ENCODE results near the gene RNF34. TPM values are rescaled to one million over a fixed set of nuclear protein-coding genes. Genes with fewer than 3 reads are reported as not detected.

Gene RNF34, protein sequence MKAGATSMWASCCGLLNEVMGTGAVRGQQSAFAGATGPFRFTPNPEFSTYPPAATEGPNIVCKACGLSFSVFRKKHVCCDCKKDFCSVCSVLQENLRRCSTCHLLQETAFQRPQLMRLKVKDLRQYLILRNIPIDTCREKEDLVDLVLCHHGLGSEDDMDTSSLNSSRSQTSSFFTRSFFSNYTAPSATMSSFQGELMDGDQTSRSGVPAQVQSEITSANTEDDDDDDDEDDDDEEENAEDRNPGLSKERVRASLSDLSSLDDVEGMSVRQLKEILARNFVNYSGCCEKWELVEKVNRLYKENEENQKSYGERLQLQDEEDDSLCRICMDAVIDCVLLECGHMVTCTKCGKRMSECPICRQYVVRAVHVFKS
- total RNA-seq (2022) (79.5 and 82.0 TPM in 2 replicates), Bru-seq, nascent RNA (percentile 94 among the genes with signal in this experiment), BruChase-seq, experiment 1, labeled RNA remaining after a 6-hour chase (percentile 88 among the genes with signal in this experiment), BruChase-seq, experiment 2, labeled RNA remaining after a 2-hour chase (percentile 95 among the genes with signal in this experiment)
- long read RNA-seq, transcript RNF34-201 (6 exons, 2,066 nt): major isoform, 92 of 151 reads
- long read RNA-seq, transcript RNF34-203 (7 exons, 2,051 nt): minor isoform, 10 of 151 reads
- long read RNA-seq, partial matches to known transcripts: 5 of 151 reads
- long read RNA-seq, other reads (novel, unspliced or antisense): 41 of 151 reads

- BruUV-seq (replicated peaks): TSS peak; percentile 94
- DNase-seq: peak; percentile 99
- intact Hi-C loops (cut with micrococcal nuclease; ENCODE audit: unreplicated experiment): loop anchor here (5.0 kb wide), 2 partner anchors 47 to 67 kb away; partner anchors contain the start of gene ANAPC5
- no peaks in the 10 kb centered on the region for H3K9me3 Mint-ChIP-seq (ENCODE audit: low read depth, unreplicated experiment)
- peak within 1 kb of the TSS; percentile 45 for H3K27ac Mint-ChIP-seq (ENCODE audit: unreplicated experiment)
- CTCF ChIA-PET: interaction anchor here (0.6 to 2.7 kb wide), 6 partner anchors 11 to 384 kb away, joined by 3 to 11 read pairs (median 4); no protein-coding TSS in a partner anchor
- TF ChIP-seq, protein P1, sequence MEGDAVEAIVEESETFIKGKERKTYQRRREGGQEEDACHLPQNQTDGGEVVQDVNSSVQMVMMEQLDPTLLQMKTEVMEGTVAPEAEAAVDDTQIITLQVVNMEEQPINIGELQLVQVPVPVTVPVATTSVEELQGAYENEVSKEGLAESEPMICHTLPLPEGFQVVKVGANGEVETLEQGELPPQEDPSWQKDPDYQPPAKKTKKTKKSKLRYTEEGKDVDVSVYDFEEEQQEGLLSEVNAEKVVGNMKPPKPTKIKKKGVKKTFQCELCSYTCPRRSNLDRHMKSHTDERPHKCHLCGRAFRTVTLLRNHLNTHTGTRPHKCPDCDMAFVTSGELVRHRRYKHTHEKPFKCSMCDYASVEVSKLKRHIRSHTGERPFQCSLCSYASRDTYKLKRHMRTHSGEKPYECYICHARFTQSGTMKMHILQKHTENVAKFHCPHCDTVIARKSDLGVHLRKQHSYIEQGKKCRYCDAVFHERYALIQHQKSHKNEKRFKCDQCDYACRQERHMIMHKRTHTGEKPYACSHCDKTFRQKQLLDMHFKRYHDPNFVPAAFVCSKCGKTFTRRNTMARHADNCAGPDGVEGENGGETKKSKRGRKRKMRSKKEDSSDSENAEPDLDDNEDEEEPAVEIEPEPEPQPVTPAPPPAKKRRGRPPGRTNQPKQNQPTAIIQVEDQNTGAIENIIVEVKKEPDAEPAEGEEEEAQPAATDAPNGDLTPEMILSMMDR (IDR thresholded peaks at IDR 0.05; ENCODE audit: unreplicated experiment): no peak
- peaks cover 9% of the 10 kb centered on the region for H3K4me1 Mint-ChIP-seq (ENCODE audit: low read depth, unreplicated experiment)
- H3K4me3 Mint-ChIP-seq (ENCODE audit: low read depth, unreplicated experiment): peak within 1 kb of the TSS; percentile 72
- no peaks in the 10 kb centered on the region for H3K27me3 Mint-ChIP-seq (ENCODE audit: unreplicated experiment)
- peaks cover 39% of the 10 kb centered on the region for H3K36me3 Mint-ChIP-seq (ENCODE audit: insufficient read depth, unreplicated experiment)
Measured at GRCh38 chr12:121399391-121400331, at the start of gene RNF34. Gene RNF34 (plus strand): TSS chr12:121400118. CDS start chr12:121400213, 95 bp downstream.

DNA sequence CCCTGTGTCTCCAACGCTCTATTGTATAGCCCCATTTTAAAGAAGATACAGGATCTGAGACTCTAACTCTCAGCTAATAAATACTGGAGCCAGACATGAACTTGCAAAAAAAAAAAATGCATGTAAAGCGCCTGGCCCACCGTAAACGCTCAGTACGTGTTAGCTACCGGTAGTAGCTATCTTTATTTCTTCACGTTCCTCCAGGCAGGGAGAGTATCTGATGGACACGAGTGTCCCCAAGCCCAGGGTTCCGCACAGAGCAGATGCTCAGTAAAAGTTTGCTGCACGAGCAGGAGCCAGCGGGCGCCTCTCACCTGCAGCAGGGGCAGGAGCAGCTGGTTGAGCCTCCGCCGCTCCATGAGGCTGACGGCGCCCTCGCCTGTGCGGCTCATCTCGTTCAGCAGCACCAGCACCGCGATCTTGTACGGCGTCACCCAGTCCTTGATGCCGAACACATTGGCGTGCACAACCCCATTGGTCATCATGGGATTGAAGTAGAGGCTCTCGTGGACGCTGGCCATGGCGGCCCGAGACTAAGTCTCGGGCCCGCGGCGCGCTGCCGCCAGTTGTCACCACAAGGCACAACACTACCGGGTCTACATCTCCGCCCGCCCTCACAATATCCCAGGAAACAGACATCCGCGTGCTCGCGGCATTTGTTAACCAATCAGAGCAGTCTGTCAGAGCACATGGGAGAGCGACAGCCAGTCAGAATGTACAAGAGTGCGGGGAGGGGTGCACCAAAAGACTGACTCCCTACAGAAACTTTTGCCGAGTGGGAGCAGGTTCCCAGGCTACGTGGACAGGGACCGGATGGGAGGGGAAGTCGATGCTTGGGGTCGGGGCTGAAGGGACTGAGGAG, 47.9 kb upstream of the RNF34 start, which contains the start of gene ANAPC5:
ANAPC5 (minus strand) TSS at position 592 of the 862 bp plus-strand sequence; CDS start at position 521, 71 bp downstream.
- peak within 1 kb of the TSS; percentile 100 for H3K4me3 Mint-ChIP-seq (ENCODE audit: low read depth, unreplicated experiment)
- H3K27me3 Mint-ChIP-seq (ENCODE audit: unreplicated experiment): no peaks in the 10 kb centered on the region
- CTCF ChIA-PET: interaction anchor here (0.6 to 0.9 kb wide), 5 partner anchors 25 to 749 kb away, joined by 3 to 7 read pairs (median 4); no protein-coding TSS in a partner anchor
- intact Hi-C loops (cut with micrococcal nuclease; ENCODE audit: unreplicated experiment): loop anchor here (5.0 kb wide), 1 partner anchor 50 kb away; the partner anchor contains the start of gene RNF34
- peak; percentile 94 for DNase-seq
- H3K36me3 Mint-ChIP-seq (ENCODE audit: insufficient read depth, unreplicated experiment): peaks cover 44% of the 10 kb centered on the region
- BruUV-seq (replicated peaks): TSS peak; percentile 44
- no peaks in the 10 kb centered on the region for H3K9me3 Mint-ChIP-seq (ENCODE audit: low read depth, unreplicated experiment)
- TF ChIP-seq, protein P1 (IDR thresholded peaks at IDR 0.05; ENCODE audit: unreplicated experiment): no peak
- peak within 1 kb of the TSS; percentile 100 for H3K27ac Mint-ChIP-seq (ENCODE audit: unreplicated experiment)
- peaks cover 18% of the 10 kb centered on the region for H3K4me1 Mint-ChIP-seq (ENCODE audit: low read depth, unreplicated experiment)

GRCh38 chr12:121352682-121353018, 47.3 kb upstream of the RNF34 start:
- Mint-ChIP-seq H3K4me1 (ENCODE audit: low read depth, unreplicated experiment) (peaks cover 14% of the 10 kb centered on the region), H3K36me3 (ENCODE audit: insufficient read depth, unreplicated experiment) (peaks cover 44% of the 10 kb centered on the region), H3K27me3 (ENCODE audit: unreplicated experiment) (no peaks in the 10 kb centered on the region), H3K9me3 (ENCODE audit: low read depth, unreplicated experiment) (no peaks in the 10 kb centered on the region), H3K27ac (ENCODE audit: unreplicated experiment) (peak overlapping the region; percentile 100), H3K4me3 (ENCODE audit: low read depth, unreplicated experiment) (peak overlapping the region; percentile 100)
- intact Hi-C loops (cut with micrococcal nuclease; ENCODE audit: unreplicated experiment): loop anchor here (5.0 kb wide), 1 partner anchor 50 kb away; the partner anchor contains the start of gene RNF34
- BruUV-seq (replicated peaks): no TSS peak
- TF ChIP-seq, protein P1 (IDR thresholded peaks at IDR 0.05; ENCODE audit: unreplicated experiment): no peak
- no peak for DNase-seq
- CTCF ChIA-PET: interaction anchor here (0.7 to 0.8 kb wide), 2 partner anchors 90 to 750 kb away, joined by 4 to 5 read pairs; no protein-coding TSS in a partner anchor

Measured in Calu3 (cell line).